Endothelial cell of umbilical vein (primary cell): ENCODE results near the gene CNR2. TPM values are rescaled to one million over a fixed set of nuclear protein-coding genes. Genes with fewer than 3 reads are reported as not detected.

Source experiments
- BruUV-seq: library from RNA; stranded (reverse); fragments of 400-500 nt; replicated peaks from 2 replicates; lab custom pipeline; 2021; lab: Mats Ljungman, UMichigan
- CTCF ChIA-PET: fragments of 300-600, 350-600 bp; sonication (Branson Sonifier 250); formaldehyde crosslinking; loops from one replicate; lab custom pipeline; 2021; ENCODE audit warnings: antibody characterized with exemption, inconsistent platforms; lab: Charles Lee
- POLR2A ChIA-PET: fragments of 300-600, 350-600 bp; sonication (Branson Sonifier 250); formaldehyde crosslinking; loops from one replicate; lab custom pipeline; 2021; ENCODE audit warnings: antibody characterized with exemption, inconsistent platforms; lab: Charles Lee
- DNase-seq: peaks from one replicate; pipeline ENCODE4 v3.0.0-alpha.2; 2011; ENCODE audit warnings: low read depth, low spot score
- FAIRE-seq: peaks from 2 replicates; lab custom pipeline; 2011; peaks lifted over from hg19 to GRCh38; lab: Jason Lieb, UNC
- H2AFZ ChIP-seq: 2 replicates; pipeline ENCODE4 v1.6.0; 2012; ENCODE audit warnings: low read depth, low read length, control low read depth, inconsistent platforms
- H3K27ac ChIP-seq: 2 replicates; pipeline ENCODE4 v1.5.1; 2011; ENCODE audit warnings: low read depth, mild to moderate bottlenecking, control low read depth, low read length, moderate library complexity; ENCODE audit not compliant: insufficient read depth
- H3K27me3 ChIP-seq, 2 experiments: 2 replicates each; pipeline versions ENCODE4 v1.6.0 to v1.6.1; 2011; ENCODE audit warnings: low read length in 2 of 2, mixed read lengths in 1 of 2; ENCODE audit not compliant: control insufficient read depth in 2 of 2, insufficient read depth in 2 of 2
- H3K36me3 ChIP-seq, 2 experiments: 2 replicates in 1 of 2; 3 replicates in 1 of 2; pipeline ENCODE4 v1.5.1; 2011; ENCODE audit warnings: low read length in 2 of 2, mild to moderate bottlenecking in 1 of 2, moderate library complexity in 1 of 2; ENCODE audit not compliant: control insufficient read depth in 2 of 2, insufficient read depth in 2 of 2; ENCODE audit errors: extremely low read depth in 1 of 2
- H3K4me1 ChIP-seq: 3 replicates; pipeline ENCODE4 v1.5.1; 2011; ENCODE audit warnings: mild to moderate bottlenecking, low read length; ENCODE audit not compliant: control insufficient read depth, insufficient read depth; ENCODE audit errors: extremely low read depth
- H3K4me2 ChIP-seq: 2 replicates; pipeline ENCODE4 v1.6.1; 2011; ENCODE audit warnings: low read length, control low read depth, mixed read lengths; ENCODE audit not compliant: insufficient read depth
- H3K4me3 ChIP-seq, 3 experiments: fragments of 200-600 bp in 1 of 3; sonication (generic), shearing (Covaris generic) in 1 of 3; replicated peaks in 1 of 3; 2 replicates each; pipeline ENCODE4 v1.5.1; 2011 to 2016; ENCODE audit warnings: control low read depth in 3 of 3, low read length in 3 of 3, mild to moderate bottlenecking in 2 of 3, inconsistent platforms in 1 of 3, low read depth in 1 of 3, moderate library complexity in 1 of 3; ENCODE audit not compliant: insufficient read depth in 1 of 3
- H3K79me2 ChIP-seq: 2 replicates; pipeline ENCODE4 v1.6.0; 2012; ENCODE audit warnings: low read length, inconsistent platforms; ENCODE audit not compliant: control insufficient read depth, insufficient read depth
- H3K9ac ChIP-seq: replicated peaks from 2 replicates; pipeline ENCODE3; 2011; ENCODE audit warnings: low read length, control low read depth; ENCODE audit not compliant: insufficient read depth; ENCODE audit errors: extremely low read depth
- H3K9me1 ChIP-seq: replicated peaks from 3 replicates; pipeline ENCODE4 v1.6.0; 2011; ENCODE audit warnings: mild to moderate bottlenecking, low read length; ENCODE audit not compliant: control insufficient read depth, insufficient read depth; ENCODE audit errors: extremely low read depth
- H3K9me3 ChIP-seq: replicated peaks from 2 replicates; pipeline ENCODE4 v1.5.1; 2012; ENCODE audit warnings: low read length, inconsistent platforms; ENCODE audit not compliant: control insufficient read depth, insufficient read depth
- H4K20me1 ChIP-seq: replicated peaks from 2 replicates; pipeline ENCODE3; 2011; ENCODE audit warnings: mild to moderate bottlenecking, low read length; ENCODE audit not compliant: control insufficient read depth, insufficient read depth; ENCODE audit errors: extremely low read depth
- EZH2 ChIP-seq: IDR thresholded peaks from 2 replicates; pipeline ENCODE4 v1.6.1; 2012; ENCODE audit warnings: borderline replicate concordance, low read depth, mild to moderate bottlenecking, moderate library complexity, low read length, inconsistent platforms; ENCODE audit not compliant: severe bottlenecking
- FOS ChIP-seq: IDR thresholded peaks from 2 replicates; pipeline ENCODE4 v1.6.1; 2011; ENCODE audit warnings: mild to moderate bottlenecking, low read length, moderate library complexity, borderline replicate concordance; ENCODE audit not compliant: insufficient read depth
- GATA2 ChIP-seq: IDR thresholded peaks from 2 replicates; pipeline ENCODE4 v1.7.0; 2011; ENCODE audit warnings: low read depth, mild to moderate bottlenecking, moderate library complexity, mixed read lengths, low read length; ENCODE audit not compliant: insufficient read length, insufficient read depth
- JUN ChIP-seq: IDR thresholded peaks from 2 replicates; pipeline ENCODE4 v1.6.1; 2011; ENCODE audit warnings: borderline replicate concordance, low read depth; ENCODE audit not compliant: insufficient read length, insufficient read depth
- MYC ChIP-seq: IDR thresholded peaks from one replicate; pipeline ENCODE4 v1.6.1; 2011; ENCODE audit warnings: mild to moderate bottlenecking, low read depth, low read length
- POLR2A ChIP-seq: IDR thresholded peaks from 2 replicates; pipeline ENCODE4 v1.6.1; 2012; ENCODE audit warnings: low read depth, mild to moderate bottlenecking, control low read depth, low read length
- POLR2AphosphoS5 ChIP-seq: IDR thresholded peaks from 2 replicates; pipeline ENCODE4 v1.6.1; 2012; ENCODE audit warnings: low read depth, mild to moderate bottlenecking, control low read depth, low read length, moderate library complexity; ENCODE audit not compliant: insufficient read depth
- dilution Hi-C: fragments of 300-500 bp; cut with MboI; formaldehyde crosslinking; loops from one replicate; pipeline ENCODE4 v1.15.0; 2019; ENCODE audit warnings: low sequenced_read_pairs; ENCODE audit not compliant: extremely low pct_ligation_motif_present
- intact Hi-C: fragments of 100-400 bp; cut with micrococcal nuclease; formaldehyde crosslinking; loops from one replicate; pipeline ENCODE4 v1.10.0; 2022
- polyA plus RNA-seq, 4 experiments: library from polyadenylated mRNA; depleted of rRNA in 3 of 4; stranded (reverse) in 3 of 4; unstranded in 1 of 4; fragments of >200 nt; gene quantifications; 2 replicates each; pipeline versions ENCODE4 v1.2.1 to v1.2.3, GENCODE V29; 2011 to 2012; ENCODE audit warnings: missing spikeins in 1 of 4
- total RNA-seq: library from RNA; stranded (reverse); gene quantifications from 2 replicates; pipeline ENCODE4 v1.2.3, GENCODE V29; 2021
- TF ChIP-seq, protein P1 (sequence below): IDR thresholded peaks from 2 replicates; pipeline ENCODE4 v1.6.1; 2011; ENCODE audit not compliant: insufficient read depth, insufficient read length
- TF ChIP-seq, protein P2 (sequence below), 2 donors: IDR thresholded peaks; 1 replicate in 1 of 2; 2 replicates in 1 of 2; pipeline ENCODE4 v1.5.1; 2011; ENCODE audit warnings: low read length in 2 of 2, mild to moderate bottlenecking in 2 of 2, moderate library complexity in 2 of 2, control low read depth in 1 of 2, inconsistent platforms in 1 of 2, low read depth in 1 of 2; ENCODE audit not compliant: insufficient read depth in 1 of 2; ENCODE audit errors: extremely low read depth in 1 of 2

The CNR2 gene
- total and polyA plus RNA-seq, 2 donors (not counting 3 experiments of a cell fraction or from before 2014, with no cell fraction given), result not detected

DNA sequence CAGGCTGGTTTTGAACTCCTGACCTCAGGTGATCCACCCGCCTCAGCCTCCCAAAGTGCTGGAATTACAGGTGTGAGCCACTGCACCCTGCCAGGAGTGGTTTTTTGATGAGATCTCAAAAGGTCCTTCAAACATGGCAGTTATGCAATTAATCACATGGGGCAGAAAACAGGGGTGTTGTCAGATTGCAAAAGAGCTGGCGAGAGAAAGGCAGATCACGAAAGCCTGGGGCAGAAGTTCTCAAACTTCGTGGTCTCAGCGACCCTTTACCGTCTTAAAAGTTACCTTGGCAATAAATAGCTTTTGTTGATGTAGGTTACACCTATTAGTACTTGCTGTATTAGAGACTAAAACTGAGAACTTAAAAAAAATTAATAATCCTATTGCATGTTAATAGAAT, 16.1 kb downstream of the CNR2 start:
- Histone ChIP-seq H3K27ac (no peak overlapping the region), H3K27me3 (peaks cover 8% of the 10 kb centered on the region in 2 experiments), H3K4me3 (no peak overlapping the region), H3K4me1 (no peaks in the 10 kb centered on the region), H3K4me2 (no peak overlapping the region), H2AFZ (no peak overlapping the region), H3K36me3 (no peaks in the 10 kb centered on the region), H3K9me3 (no peaks in the 10 kb centered on the region), H3K79me2 (no peaks in the 10 kb centered on the region), H4K20me1 (no peaks in the 10 kb centered on the region), H3K9ac (no peak overlapping the region), H3K9me1 (no peaks in the 10 kb centered on the region)
- ChIA-PET CTCF (interaction anchor here (0.7 to 2.0 kb wide), 2 partner anchors 11 to 125 kb away, joined by 3 to 4 read pairs; no protein-coding TSS in a partner anchor), POLR2A (interaction anchor here (0.6 to 1.0 kb wide), 2 partner anchors 10 to 49 kb away, joined by 4 to 5 read pairs; no protein-coding TSS in a partner anchor)
- dilution Hi-C loops (no loop called here), intact Hi-C loops (no loop called here)
- BruUV-seq, result no TSS peak
- FAIRE-seq (no peak), DNase-seq (no peak)
- TF ChIP-seq POLR2AphosphoS5 (no peak), POLR2A (no peak), EZH2 (no peak), JUN (no peak), FOS (no peak), GATA2 (no peak), MYC (no peak)
- TF ChIP-seq, protein P1, sequence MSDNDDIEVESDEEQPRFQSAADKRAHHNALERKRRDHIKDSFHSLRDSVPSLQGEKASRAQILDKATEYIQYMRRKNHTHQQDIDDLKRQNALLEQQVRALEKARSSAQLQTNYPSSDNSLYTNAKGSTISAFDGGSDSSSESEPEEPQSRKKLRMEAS, result no peak
- TF ChIP-seq, protein P2, sequence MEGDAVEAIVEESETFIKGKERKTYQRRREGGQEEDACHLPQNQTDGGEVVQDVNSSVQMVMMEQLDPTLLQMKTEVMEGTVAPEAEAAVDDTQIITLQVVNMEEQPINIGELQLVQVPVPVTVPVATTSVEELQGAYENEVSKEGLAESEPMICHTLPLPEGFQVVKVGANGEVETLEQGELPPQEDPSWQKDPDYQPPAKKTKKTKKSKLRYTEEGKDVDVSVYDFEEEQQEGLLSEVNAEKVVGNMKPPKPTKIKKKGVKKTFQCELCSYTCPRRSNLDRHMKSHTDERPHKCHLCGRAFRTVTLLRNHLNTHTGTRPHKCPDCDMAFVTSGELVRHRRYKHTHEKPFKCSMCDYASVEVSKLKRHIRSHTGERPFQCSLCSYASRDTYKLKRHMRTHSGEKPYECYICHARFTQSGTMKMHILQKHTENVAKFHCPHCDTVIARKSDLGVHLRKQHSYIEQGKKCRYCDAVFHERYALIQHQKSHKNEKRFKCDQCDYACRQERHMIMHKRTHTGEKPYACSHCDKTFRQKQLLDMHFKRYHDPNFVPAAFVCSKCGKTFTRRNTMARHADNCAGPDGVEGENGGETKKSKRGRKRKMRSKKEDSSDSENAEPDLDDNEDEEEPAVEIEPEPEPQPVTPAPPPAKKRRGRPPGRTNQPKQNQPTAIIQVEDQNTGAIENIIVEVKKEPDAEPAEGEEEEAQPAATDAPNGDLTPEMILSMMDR (IDR thresholded peaks at IDR 0.05; ENCODE audit: extremely low read depth in 1 of 2, insufficient read depth in 1 of 2, low read depth in 1 of 2, low read length in 2 of 2), result no peak
